AG09309 (cell line): ENCODE data around the gene KMT2C.

ENCODE experiments used
- DNase-seq: peaks from one replicate; pipeline ENCODE4 v3.0.0-alpha.2; 2010; ENCODE audit warnings: low read depth
- H3K4me3 ChIP-seq: 2 replicates; pipeline ENCODE4 v1.5.1; 2011; ENCODE audit warnings: mild to moderate bottlenecking, low read depth, low read length, moderate library complexity; ENCODE audit not compliant: control insufficient read depth
- CTCF ChIP-seq: IDR thresholded peaks from 2 replicates; pipeline ENCODE4 v1.5.1; 2011; ENCODE audit warnings: mild to moderate bottlenecking, low read depth, low read length, inconsistent platforms; ENCODE audit not compliant: insufficient read depth, control insufficient read depth; ENCODE audit errors: missing control alignments

Gene KMT2C

GRCh38 chr7:152351168-152351567 is 84.6 kb downstream of the KMT2C start:
- TF ChIP-seq CTCF = no peak
- no peak for DNase-seq
- no peak overlapping the region for H3K4me3 ChIP-seq

GRCh38 chr7:152347888-152348287 is 87.9 kb downstream of the KMT2C start:
- TF ChIP-seq CTCF = no peak
- H3K4me3 ChIP-seq = no peak overlapping the region
- DNase-seq = no peak

GRCh38 chr7:152344253-152344652 is 91.5 kb downstream of the KMT2C start:
- no peak for DNase-seq
- H3K4me3 ChIP-seq = no peak overlapping the region
- TF ChIP-seq CTCF = no peak

- no peak for DNase-seq
- no peak overlapping the region for H3K4me3 ChIP-seq
- no peak for TF ChIP-seq CTCF
Observed at GRCh38 chr7:152342796-152343195, 93.0 kb downstream of the KMT2C start.

GRCh38 chr7:152341914-152342236 is 93.9 kb downstream of the KMT2C start:
- TF ChIP-seq CTCF = no peak
- H3K4me3 ChIP-seq = no peak overlapping the region
- DNase-seq = no peak

GRCh38 chr7:152341039-152341913 is 94.5 kb downstream of the KMT2C start:
- TF ChIP-seq CTCF = peak; percentile 51
- no peak for DNase-seq
- H3K4me3 ChIP-seq = no peak overlapping the region
